ENCODE measurements around the gene TNFAIP6.
"Not testable (repeated sequence)": the region's sequence is repeated elsewhere in the genome, so short reads cannot be mapped to it uniquely, and the experiment has no call there.

The TNFAIP6 gene

DNA sequence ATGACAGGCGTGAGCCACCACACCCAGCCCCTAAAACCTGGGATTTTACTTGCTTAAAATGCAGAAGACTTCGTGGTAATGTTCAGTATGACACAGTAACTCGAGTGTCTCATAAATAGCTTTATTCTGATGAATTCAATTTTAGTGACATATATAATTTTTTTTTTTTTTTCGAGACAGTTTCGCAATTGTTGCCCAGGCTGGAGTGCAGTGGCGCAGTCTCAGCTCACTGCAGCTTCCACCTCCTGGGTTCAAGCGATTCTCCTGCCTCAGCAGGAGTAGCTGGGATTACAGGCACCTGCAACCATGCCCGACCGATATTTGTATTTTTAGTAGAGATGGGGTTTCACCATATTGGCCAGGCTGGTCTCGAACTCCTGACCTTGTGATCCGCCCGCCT is 64.3 kb downstream of the TNFAIP6 start:
- DNase-seq (ENCODE audit: low read depth) = not testable (repeated sequence)

DNA sequence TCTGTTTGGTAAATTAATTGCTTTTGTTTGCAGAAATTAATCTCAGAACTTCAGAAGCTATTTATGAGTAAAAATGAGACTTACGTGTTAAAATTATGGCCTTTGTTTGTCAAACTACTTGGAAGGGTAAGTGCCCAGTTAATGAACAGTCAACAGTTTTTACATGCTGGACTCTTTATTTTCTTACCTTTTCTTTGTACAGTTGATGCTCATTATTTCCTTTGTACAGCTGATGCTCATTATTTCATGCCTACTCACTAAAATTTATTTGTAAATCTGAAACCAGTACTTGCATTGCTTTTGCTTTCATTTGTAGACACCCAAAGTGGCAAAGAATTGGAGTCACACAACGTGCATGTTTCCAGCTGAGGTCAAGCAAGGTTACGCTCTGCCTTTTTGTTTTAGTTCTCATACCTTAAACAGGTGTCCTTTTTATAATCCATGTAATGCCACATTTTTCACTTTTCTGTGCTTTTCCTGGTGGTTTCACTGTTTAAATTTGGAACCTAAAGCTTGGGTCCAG is 65.6 kb downstream of the TNFAIP6 start:
- no peak for DNase-seq (ENCODE audit: low read depth)

- no peak for DNase-seq (ENCODE audit: low read depth)
Observed at GRCh38 chr2:151423760-151424159, 66.4 kb downstream of the TNFAIP6 start.

Measured in stromal cell of bone marrow (primary cell).